ENCODE data around the gene CCNJ.
"Not testable (repeated sequence)": the region's sequence is repeated elsewhere in the genome, so short reads cannot be mapped to it uniquely, and the experiment has no call there.

Gene CCNJ

DNA sequence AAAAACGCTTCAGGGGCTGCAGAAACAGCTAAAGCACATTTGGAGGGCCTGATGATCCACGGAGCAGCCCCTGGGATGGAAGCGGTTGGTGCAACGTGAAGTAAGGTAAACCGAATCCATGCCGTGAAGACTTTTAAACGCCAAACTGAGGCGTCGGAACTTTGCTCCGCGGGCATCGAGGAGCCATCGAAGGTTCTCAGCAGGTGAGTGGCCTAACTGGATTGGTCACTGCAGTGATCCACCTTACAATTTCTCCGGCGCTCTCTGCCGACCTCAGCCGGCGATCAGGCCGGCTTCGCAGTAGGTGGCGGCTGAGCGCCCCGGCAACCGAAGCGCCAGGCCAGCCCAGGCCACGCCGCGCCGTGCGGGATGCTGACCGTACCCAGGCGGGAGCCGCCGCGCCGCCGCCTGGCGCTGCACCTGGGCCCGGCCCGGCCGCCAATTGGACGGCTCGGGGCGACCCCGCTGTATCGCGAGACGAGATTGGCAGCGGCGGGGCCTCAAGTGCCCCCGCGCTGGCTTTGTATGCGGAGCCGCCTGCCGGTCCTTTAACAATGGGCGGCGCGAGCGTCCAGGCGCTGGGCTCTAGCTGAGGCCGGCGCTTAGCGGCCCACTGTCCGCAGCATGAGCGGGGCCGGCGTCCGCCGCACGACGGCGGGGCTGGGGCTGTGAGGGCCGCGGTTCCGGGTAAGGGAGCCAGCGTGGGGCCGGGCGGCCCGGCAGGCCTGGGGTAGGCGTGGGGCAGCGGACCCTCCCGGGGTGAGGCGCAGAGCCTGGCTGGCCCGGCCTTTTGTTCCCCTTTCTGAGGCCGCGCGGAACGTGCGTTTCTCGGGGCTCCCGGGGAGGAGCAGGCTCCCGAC, at the start of gene CCNJ:
CCNJ (plus strand) TSS at position 551 of the 860 bp plus-strand sequence. CDS start 811 bp downstream, outside the sequence.
- Histone ChIP-seq H3K36me3 (ENCODE audit: insufficient read depth, low read length) (0 out of 2 replicates have a peak, but pooled peaks cover 5% of the 10 kb centered on the region), H3K9ac (ENCODE audit: low read depth, low read length) (peak within 1 kb of the TSS; percentile 94), H3K4me1 (ENCODE audit: insufficient read depth, low read length) (no peaks in the 10 kb centered on the region), H3K9me3 (ENCODE audit: control insufficient read depth, insufficient read depth, low read length) (no peaks in the 10 kb centered on the region)

GRCh38 chr10:95994376-95994775, 49.0 kb upstream of the CCNJ start:
- not testable (repeated sequence) for H3K4me1 ChIP-seq (ENCODE audit: insufficient read depth, low read length); H3K36me3 ChIP-seq (ENCODE audit: insufficient read depth, low read length); H3K9me3 ChIP-seq (ENCODE audit: control insufficient read depth, insufficient read depth, low read length); H3K9ac ChIP-seq (ENCODE audit: low read depth, low read length)

- Histone ChIP-seq H3K9me3 (ENCODE audit: control insufficient read depth, insufficient read depth, low read length) (no peaks in the 10 kb centered on the region), H3K4me1 (ENCODE audit: insufficient read depth, low read length) (no peaks in the 10 kb centered on the region), H3K9ac (ENCODE audit: low read depth, low read length) (no peak overlapping the region), H3K36me3 (ENCODE audit: insufficient read depth, low read length) (no peaks in the 10 kb centered on the region)
Observed at GRCh38 chr10:95998255-95998784, 45.1 kb upstream of the CCNJ start.

DNA sequence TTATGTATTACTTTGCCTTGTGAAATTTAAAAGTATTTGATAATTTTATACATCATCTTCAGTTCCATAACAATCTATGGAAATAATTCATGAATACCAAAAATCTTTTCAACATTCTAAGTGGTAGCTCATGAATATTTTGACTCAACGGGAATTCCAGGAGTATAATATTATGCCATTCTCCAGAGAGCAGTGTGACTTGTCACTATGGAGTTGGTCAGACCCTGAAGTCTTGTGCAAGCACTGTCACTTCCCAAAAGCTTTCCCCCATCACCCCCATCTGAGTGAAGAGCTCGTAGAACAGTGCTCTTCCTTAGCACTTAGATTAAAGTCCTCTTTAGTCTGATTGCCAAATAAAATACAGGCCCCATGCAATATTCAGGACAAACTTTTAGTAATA, 29.4 kb upstream of the CCNJ start:
- no peaks in the 10 kb centered on the region for H3K9me3 ChIP-seq (ENCODE audit: control insufficient read depth, insufficient read depth, low read length)
- no peaks in the 10 kb centered on the region for H3K4me1 ChIP-seq (ENCODE audit: insufficient read depth, low read length)
- H3K9ac ChIP-seq (ENCODE audit: low read depth, low read length): no peak overlapping the region
- H3K36me3 ChIP-seq (ENCODE audit: insufficient read depth, low read length): no peaks in the 10 kb centered on the region

- Histone ChIP-seq H3K36me3 (ENCODE audit: insufficient read depth, low read length) (no peaks in the 10 kb centered on the region), H3K4me1 (ENCODE audit: insufficient read depth, low read length) (no peaks in the 10 kb centered on the region), H3K9ac (ENCODE audit: low read depth, low read length) (no peak overlapping the region), H3K9me3 (ENCODE audit: control insufficient read depth, insufficient read depth, low read length) (no peaks in the 10 kb centered on the region)
Observed at GRCh38 chr10:96014473-96015102, 28.8 kb upstream of the CCNJ start.

- H3K4me1 ChIP-seq (ENCODE audit: insufficient read depth, low read length): no peaks in the 10 kb centered on the region
- H3K36me3 ChIP-seq (ENCODE audit: insufficient read depth, low read length): no peaks in the 10 kb centered on the region
- H3K9ac ChIP-seq (ENCODE audit: low read depth, low read length): no peak overlapping the region
Observed at GRCh38 chr10:96017191-96017687, 26.1 kb upstream of the CCNJ start.

DNA sequence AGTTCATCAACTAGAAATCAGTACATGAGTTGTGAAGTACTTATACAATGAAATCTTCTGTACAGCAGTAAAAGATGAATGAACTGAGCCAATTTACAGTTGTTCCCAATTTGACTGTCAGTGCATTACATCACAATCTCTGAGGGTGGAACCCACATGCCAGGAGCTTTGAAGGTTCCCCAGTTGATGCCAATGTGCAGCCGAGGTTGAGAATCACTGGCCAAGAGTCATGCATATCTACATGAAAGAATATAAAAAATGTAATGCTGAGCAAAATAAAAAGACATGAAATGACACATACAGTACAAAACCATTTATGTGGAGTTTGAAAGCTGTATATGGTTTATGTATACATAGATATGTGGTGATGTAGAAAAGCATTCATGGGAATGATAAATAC, 22.1 kb upstream of the CCNJ start:
- H3K9ac ChIP-seq (ENCODE audit: low read depth, low read length): no peak overlapping the region
- H3K36me3 ChIP-seq (ENCODE audit: insufficient read depth, low read length): no peaks in the 10 kb centered on the region
- no peaks in the 10 kb centered on the region for H3K9me3 ChIP-seq (ENCODE audit: control insufficient read depth, insufficient read depth, low read length)
- no peaks in the 10 kb centered on the region for H3K4me1 ChIP-seq (ENCODE audit: insufficient read depth, low read length)

More at GRCh38 chr10:96017191-96017687, 26.1 kb upstream of the CCNJ start:
- no peaks in the 10 kb centered on the region for H3K9me3 ChIP-seq (ENCODE audit: control insufficient read depth, insufficient read depth, low read length)

DNA sequence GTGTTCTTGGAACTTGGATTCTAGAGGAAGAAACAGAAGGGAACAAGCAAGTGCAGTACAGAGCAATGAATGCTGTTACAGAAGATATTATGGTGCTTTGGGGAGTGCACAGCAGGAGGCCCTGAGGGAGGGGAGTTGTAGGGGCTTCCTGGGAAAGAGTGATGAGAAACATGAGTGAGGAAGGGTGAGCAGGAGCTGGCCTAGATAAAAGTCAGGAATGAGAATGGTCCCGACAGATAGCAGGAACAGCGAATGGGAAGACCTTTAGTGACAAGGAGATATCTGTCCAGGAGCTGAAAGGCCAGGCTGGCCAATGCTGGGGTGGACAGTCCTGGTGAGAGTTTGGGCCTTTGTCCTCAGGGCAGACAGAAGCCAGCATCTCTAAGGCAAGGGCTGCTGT, 20.6 kb upstream of the CCNJ start:
- H3K36me3 ChIP-seq (ENCODE audit: insufficient read depth, low read length): no peaks in the 10 kb centered on the region
- H3K4me1 ChIP-seq (ENCODE audit: insufficient read depth, low read length): no peaks in the 10 kb centered on the region
- no peak overlapping the region for H3K9ac ChIP-seq (ENCODE audit: low read depth, low read length)
- H3K9me3 ChIP-seq (ENCODE audit: control insufficient read depth, insufficient read depth, low read length): no peaks in the 10 kb centered on the region

- H3K9me3 ChIP-seq (ENCODE audit: control insufficient read depth, insufficient read depth, low read length): no peaks in the 10 kb centered on the region
Observed at GRCh38 chr10:96023168-96023567, 20.2 kb upstream of the CCNJ start.

DNA sequence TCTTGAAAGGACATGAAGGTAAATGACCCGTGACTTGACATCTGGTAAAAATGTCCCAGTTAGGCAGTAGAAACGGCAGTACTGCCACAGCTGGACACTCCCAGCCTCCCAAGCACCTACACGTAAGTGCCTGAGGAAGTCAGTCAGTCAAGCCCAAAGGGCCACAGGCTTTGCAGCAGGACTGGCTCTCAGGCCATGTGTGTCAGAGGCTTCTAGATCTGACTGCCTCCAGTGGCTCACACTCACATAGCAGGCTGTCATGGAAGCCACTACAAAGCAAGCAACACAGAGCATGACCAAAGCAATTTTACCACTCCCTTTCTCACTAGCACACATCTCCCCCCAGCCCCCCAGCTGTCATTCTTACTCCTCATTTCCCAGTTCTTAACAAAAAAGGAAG, 17.8 kb upstream of the CCNJ start:
- no peak overlapping the region for H3K9ac ChIP-seq (ENCODE audit: low read depth, low read length)
- no peaks in the 10 kb centered on the region for H3K9me3 ChIP-seq (ENCODE audit: control insufficient read depth, insufficient read depth, low read length)
- H3K36me3 ChIP-seq (ENCODE audit: insufficient read depth, low read length): no peaks in the 10 kb centered on the region
- H3K4me1 ChIP-seq (ENCODE audit: insufficient read depth, low read length): no peaks in the 10 kb centered on the region

More at GRCh38 chr10:96023168-96023567, 20.2 kb upstream of the CCNJ start:
- Histone ChIP-seq H3K36me3 (ENCODE audit: insufficient read depth, low read length) (no peaks in the 10 kb centered on the region), H3K4me1 (ENCODE audit: insufficient read depth, low read length) (no peaks in the 10 kb centered on the region), H3K9ac (ENCODE audit: low read depth, low read length) (no peak overlapping the region)

DNA sequence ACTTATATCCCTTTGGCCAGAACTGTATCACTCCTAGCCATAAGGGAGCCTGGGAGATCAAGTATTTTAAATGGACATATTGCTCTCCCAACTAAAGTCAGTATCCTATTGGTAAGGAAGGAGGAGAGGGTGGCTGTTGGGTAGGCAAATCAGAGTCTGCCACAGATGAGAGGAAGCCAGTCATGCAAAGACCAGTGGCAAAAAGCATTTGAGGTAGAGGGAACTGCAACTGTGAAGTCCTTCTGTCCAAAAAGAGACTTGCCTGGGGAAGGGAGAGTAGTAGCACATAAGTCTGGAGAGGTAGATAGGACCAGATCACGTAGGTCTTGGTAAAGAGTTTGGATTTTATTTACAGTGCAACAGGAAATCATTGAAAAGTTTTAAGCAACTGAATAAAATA, 8.8 kb upstream of the CCNJ start:
- no peaks in the 10 kb centered on the region for H3K9me3 ChIP-seq (ENCODE audit: control insufficient read depth, insufficient read depth, low read length)
- no peak overlapping the region for H3K9ac ChIP-seq (ENCODE audit: low read depth, low read length)
- H3K36me3 ChIP-seq (ENCODE audit: insufficient read depth, low read length): no peaks in the 10 kb centered on the region
- no peaks in the 10 kb centered on the region for H3K4me1 ChIP-seq (ENCODE audit: insufficient read depth, low read length)

GRCh38 chr10:96038476-96039387, 4.7 kb upstream of the CCNJ start:
- Histone ChIP-seq H3K9ac (ENCODE audit: low read depth, low read length) (no peak overlapping the region), H3K9me3 (ENCODE audit: control insufficient read depth, insufficient read depth, low read length) (no peaks in the 10 kb centered on the region), H3K4me1 (ENCODE audit: insufficient read depth, low read length) (no peaks in the 10 kb centered on the region), H3K36me3 (ENCODE audit: insufficient read depth, low read length) (no peaks in the 10 kb centered on the region)

DNA sequence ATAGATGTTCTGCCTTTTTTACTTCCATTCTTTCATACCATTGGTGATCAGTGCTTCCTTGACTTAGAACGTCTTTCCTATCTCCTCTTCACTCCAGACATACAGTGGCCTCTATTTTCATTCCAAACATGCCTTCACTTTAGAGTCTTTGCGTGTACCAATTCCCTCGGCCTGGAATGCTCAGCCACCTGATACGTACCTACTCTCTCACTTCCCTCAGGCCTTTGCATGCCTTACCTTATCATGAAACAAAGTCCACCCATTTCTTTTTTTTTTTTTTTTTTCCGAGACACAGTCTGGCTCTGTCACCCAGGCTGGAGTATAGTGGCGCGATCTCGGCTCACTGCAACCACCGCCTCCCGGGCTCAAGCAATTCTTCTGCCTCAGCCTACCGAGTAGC, 2.2 kb upstream of the CCNJ start:
- Histone ChIP-seq H3K36me3 (ENCODE audit: insufficient read depth, low read length) (no peaks in the 10 kb centered on the region), H3K9ac (ENCODE audit: low read depth, low read length) (no peak overlapping the region), H3K9me3 (ENCODE audit: control insufficient read depth, insufficient read depth, low read length) (no peaks in the 10 kb centered on the region), H3K4me1 (ENCODE audit: insufficient read depth, low read length) (no peaks in the 10 kb centered on the region)
